GOT3 (cell line): ENCODE results near the gene PTPRF.
A peak's percentile ranks its signal among the peaks of the same experiment; 100 is the strongest.
"Not testable (repeated sequence)": the region's sequence is repeated elsewhere in the genome, so short reads cannot be mapped to it uniquely, and the experiment has no call there.

Experiments used
- DNase-seq: peaks from one replicate; lab custom pipeline; 2025; ENCODE audit warnings: mixed read lengths; lab: John Stamatoyannopoulos, UW

PTPRF gene

GRCh38 chr1:43634721-43635120 lies 104.0 kb downstream of the PTPRF start:
- DNase-seq = no peak

GRCh38 chr1:43636006-43636641 lies 105.4 kb downstream of the PTPRF start:
- no peak for DNase-seq

GRCh38 chr1:43637267-43637666 lies 106.6 kb downstream of the PTPRF start:
- DNase-seq = no peak

GRCh38 chr1:43638381-43638780 lies 107.7 kb downstream of the PTPRF start:
- DNase-seq = not testable (repeated sequence)

- no peak for DNase-seq
Measured at GRCh38 chr1:43639976-43640794, 109.5 kb downstream of the PTPRF start.

- no peak for DNase-seq
Measured at GRCh38 chr1:43644558-43644957, 113.9 kb downstream of the PTPRF start.

GRCh38 chr1:43645461-43645860 lies 114.8 kb downstream of the PTPRF start:
- no peak for DNase-seq

GRCh38 chr1:43647331-43647730 lies 116.6 kb downstream of the PTPRF start:
- DNase-seq = not testable (repeated sequence)

GRCh38 chr1:43648221-43648847 lies 117.7 kb downstream of the PTPRF start:
- no peak for DNase-seq

- DNase-seq = no peak
Measured at GRCh38 chr1:43648876-43649477, 118.3 kb downstream of the PTPRF start.

GRCh38 chr1:43650310-43651085 lies 119.8 kb downstream of the PTPRF start:
- DNase-seq = peak; percentile 87

- no peak for DNase-seq
Measured at GRCh38 chr1:43651188-43651587, 120.5 kb downstream of the PTPRF start.

GRCh38 chr1:43651902-43652301 lies 121.2 kb downstream of the PTPRF start:
- no peak for DNase-seq

GRCh38 chr1:43653339-43653738 lies 122.7 kb downstream of the PTPRF start:
- no peak for DNase-seq

- no peak for DNase-seq
Measured at GRCh38 chr1:43653893-43654292, 123.2 kb downstream of the PTPRF start.

- DNase-seq = no peak
Measured at GRCh38 chr1:43655953-43656352, 125.3 kb downstream of the PTPRF start.

GRCh38 chr1:43659212-43660166 lies 128.8 kb downstream of the PTPRF start:
- no peak for DNase-seq

- no peak for DNase-seq
Measured at GRCh38 chr1:43660355-43660754, 129.7 kb downstream of the PTPRF start.

- DNase-seq = no peak
Measured at GRCh38 chr1:43664369-43664768, 133.7 kb downstream of the PTPRF start.

- DNase-seq = no peak
Measured at GRCh38 chr1:43666608-43667007, 135.9 kb downstream of the PTPRF start.

GRCh38 chr1:43668956-43669355 lies 138.3 kb downstream of the PTPRF start:
- DNase-seq = no peak
